ENCODE measurements around the gene CADM2. TPM values are rescaled to one million over a fixed set of nuclear protein-coding genes. Genes with fewer than 3 reads are reported as not detected.
"Not testable (repeated sequence)": the region's sequence is repeated elsewhere in the genome, so short reads cannot be mapped to it uniquely, and the experiment has no call there.

Gene CADM2
- total RNA-seq, 1 donor, result 0.31 TPM

DNA sequence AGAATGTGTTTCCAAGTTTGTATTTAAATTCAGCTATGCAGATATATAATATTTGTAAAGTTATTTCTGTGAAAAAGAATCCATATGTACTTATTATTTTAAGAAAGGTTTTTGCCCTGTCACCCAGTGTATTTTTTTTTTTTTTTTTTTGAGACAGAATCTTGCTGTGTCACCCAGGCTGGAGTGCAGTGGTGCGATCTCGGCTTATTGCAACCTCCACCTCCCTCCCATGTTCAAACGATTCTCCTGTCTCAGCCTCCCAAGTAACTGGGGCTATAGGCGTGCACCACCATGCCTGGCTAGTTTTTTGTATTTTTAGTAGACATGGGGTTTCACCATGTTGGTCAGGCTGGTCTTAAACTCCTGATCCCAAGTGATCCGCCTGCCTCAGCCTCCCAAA is 548.3 kb downstream of the CADM2 start:
- not testable (repeated sequence) for H3K4me1 ChIP-seq (ENCODE audit: insufficient read depth, low read length); H3K9me3 ChIP-seq (ENCODE audit: low read depth, low read length); H3K27me3 ChIP-seq (ENCODE audit: insufficient read depth, low read length); H3K4me3 ChIP-seq (ENCODE audit: low read length)

DNA sequence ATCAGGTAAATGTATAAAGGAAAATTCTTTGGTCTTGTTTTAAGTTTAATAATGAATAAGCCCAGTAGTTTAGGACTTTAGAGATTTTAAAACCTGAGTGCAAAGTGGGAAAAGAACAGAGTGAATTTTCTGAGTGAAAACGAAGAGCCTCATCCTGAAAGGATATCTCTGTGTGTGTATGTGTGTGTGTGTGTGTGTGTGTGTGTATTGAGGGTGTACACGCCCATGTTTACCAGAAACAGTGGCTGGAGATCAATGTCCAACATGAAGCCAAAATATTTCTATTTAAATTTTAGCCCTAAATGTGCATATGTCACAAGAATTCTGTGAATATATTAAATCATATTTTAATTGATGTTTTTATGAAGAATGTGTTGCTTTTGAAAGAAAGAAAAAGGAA is 549.9 kb downstream of the CADM2 start:
- Histone ChIP-seq H3K27me3 (ENCODE audit: insufficient read depth, low read length) (no peaks in the 10 kb centered on the region), H3K9me3 (ENCODE audit: low read depth, low read length) (no peaks in the 10 kb centered on the region), H3K4me1 (ENCODE audit: insufficient read depth, low read length) (no peaks in the 10 kb centered on the region), H3K4me3 (ENCODE audit: low read length) (no peak overlapping the region)

DNA sequence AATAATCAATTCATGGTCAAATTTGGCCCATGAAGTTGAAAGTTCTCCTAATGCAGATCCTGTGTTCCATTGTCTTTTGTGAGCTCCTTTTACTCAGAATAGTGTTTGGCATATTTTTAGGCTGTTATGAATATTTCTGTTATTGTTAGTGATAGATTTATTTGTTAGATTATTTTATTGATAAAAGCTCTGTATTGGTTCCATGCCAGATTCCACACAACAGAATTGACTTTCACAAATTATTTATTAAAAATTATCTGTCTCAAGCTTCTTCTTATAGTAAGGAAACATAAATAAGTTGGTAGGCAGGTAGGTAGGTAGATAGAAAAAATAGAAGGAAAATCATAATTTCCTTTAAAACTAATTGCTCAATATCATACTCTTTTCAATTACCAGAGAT is 557.4 kb downstream of the CADM2 start:
- no peaks in the 10 kb centered on the region for H3K9me3 ChIP-seq (ENCODE audit: low read depth, low read length)
- no peak overlapping the region for H3K4me3 ChIP-seq (ENCODE audit: low read length)
- H3K27me3 ChIP-seq (ENCODE audit: insufficient read depth, low read length), result no peaks in the 10 kb centered on the region
- H3K4me1 ChIP-seq (ENCODE audit: insufficient read depth, low read length), result no peaks in the 10 kb centered on the region

DNA sequence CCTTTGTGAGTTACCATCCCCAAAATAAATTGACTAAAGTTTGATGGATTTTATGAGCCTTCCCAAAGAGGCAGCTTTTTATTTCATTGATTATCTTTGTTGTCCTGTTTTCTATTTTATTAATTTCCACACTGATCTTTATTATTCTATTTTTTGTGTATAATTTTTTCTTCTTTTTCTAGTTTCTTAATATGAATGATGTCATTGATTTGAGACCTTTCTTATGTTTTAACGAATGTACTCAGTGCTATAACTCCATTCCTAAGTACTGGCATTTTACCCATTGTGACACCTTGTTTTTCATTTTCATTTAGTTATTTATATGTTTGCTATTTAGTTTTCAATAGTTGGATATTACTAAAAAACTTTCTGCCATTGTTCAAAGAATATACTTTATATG is 565.3 kb downstream of the CADM2 start:
- H3K4me1 ChIP-seq (ENCODE audit: insufficient read depth, low read length), result no peaks in the 10 kb centered on the region
- H3K4me3 ChIP-seq (ENCODE audit: low read length), result no peak overlapping the region
- H3K9me3 ChIP-seq (ENCODE audit: low read depth, low read length), result no peaks in the 10 kb centered on the region
- no peaks in the 10 kb centered on the region for H3K27me3 ChIP-seq (ENCODE audit: insufficient read depth, low read length)

DNA sequence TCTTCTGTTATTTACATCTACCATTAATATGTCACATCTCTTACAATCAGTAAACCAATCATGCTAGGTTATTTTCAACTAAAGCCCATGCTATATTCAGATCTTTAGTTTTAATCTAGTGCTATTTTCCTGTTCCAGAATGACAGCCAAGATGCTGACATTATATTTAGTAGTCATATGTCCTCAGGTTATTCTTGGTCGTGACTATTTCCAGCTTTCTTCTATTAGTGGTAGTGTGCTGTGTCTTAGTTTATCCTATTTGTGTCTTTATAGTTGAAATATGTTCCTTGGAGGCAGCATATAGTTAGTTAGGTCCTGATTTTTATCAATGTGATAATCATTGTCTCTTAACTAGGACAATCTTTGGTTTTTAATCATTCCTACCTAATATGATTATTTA is 566.5 kb downstream of the CADM2 start:
- Histone ChIP-seq H3K9me3 (ENCODE audit: low read depth, low read length) (no peaks in the 10 kb centered on the region), H3K27me3 (ENCODE audit: insufficient read depth, low read length) (no peaks in the 10 kb centered on the region), H3K4me1 (ENCODE audit: insufficient read depth, low read length) (no peaks in the 10 kb centered on the region), H3K4me3 (ENCODE audit: low read length) (no peak overlapping the region)

DNA sequence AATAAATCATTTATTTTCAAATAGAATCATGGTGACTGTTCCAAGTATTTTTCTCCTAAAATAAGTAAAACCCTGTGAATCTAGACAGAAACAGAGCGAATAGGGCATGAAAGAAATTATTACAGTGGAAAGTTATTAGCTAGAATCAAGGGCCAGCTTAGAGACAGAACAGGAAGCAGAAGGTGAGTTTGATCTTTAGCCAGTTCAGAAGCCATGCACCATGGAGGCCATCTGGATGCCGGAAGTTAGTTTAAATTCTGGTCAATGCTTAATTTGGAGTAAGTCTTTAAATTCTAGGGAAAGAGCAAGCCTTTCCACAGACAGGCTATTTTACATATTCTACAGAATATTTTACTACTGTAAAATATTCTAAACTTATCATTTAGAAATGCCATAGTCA is 574.8 kb downstream of the CADM2 start:
- Histone ChIP-seq H3K9me3 (ENCODE audit: low read depth, low read length) (no peaks in the 10 kb centered on the region), H3K27me3 (ENCODE audit: insufficient read depth, low read length) (no peaks in the 10 kb centered on the region), H3K4me3 (ENCODE audit: low read length) (no peak overlapping the region), H3K4me1 (ENCODE audit: insufficient read depth, low read length) (no peaks in the 10 kb centered on the region)

DNA sequence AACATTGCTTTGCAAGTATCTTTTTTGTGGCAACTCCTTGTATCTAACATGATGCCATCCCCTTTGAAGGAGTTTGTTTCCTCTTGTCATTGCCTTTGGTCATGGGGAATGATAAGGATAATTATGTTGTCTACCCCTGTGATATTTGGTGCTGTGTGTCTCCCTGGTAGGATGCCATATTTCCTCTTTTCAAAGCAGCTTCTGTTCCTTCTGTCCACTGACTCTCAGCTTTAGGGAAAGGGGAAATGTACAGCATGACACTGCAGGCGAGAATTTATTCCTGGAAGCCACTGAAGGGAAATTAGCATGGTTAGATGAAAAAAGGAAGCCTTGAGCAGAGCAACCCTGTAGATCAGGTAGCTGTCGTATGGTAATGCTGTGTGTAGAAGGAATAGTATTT is 576.7 kb downstream of the CADM2 start:
- no peaks in the 10 kb centered on the region for H3K4me1 ChIP-seq (ENCODE audit: insufficient read depth, low read length)
- H3K9me3 ChIP-seq (ENCODE audit: low read depth, low read length), result no peaks in the 10 kb centered on the region
- H3K4me3 ChIP-seq (ENCODE audit: low read length), result no peak overlapping the region
- no peaks in the 10 kb centered on the region for H3K27me3 ChIP-seq (ENCODE audit: insufficient read depth, low read length)

DNA sequence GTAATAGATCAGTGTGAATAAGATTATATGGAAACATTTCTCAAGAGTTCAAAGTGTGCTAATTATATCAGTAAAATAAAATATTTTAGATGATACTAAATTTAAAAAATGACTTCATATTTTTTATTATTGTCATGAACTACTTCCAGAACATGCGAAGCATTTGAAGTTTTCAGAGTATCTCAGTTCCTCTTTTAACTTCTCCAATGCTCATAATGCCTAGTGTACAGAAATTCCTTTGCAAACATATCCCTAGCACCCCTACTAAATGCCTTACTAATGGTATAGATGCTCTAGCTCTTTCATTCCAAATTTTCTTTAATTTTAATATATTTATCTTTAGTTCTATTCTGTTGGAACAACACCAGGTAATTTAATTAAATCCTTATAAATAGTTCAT is 580.4 kb downstream of the CADM2 start:
- no peaks in the 10 kb centered on the region for H3K9me3 ChIP-seq (ENCODE audit: low read depth, low read length)
- H3K4me1 ChIP-seq (ENCODE audit: insufficient read depth, low read length), result no peaks in the 10 kb centered on the region
- H3K27me3 ChIP-seq (ENCODE audit: insufficient read depth, low read length), result no peaks in the 10 kb centered on the region
- H3K4me3 ChIP-seq (ENCODE audit: low read length), result no peak overlapping the region

DNA sequence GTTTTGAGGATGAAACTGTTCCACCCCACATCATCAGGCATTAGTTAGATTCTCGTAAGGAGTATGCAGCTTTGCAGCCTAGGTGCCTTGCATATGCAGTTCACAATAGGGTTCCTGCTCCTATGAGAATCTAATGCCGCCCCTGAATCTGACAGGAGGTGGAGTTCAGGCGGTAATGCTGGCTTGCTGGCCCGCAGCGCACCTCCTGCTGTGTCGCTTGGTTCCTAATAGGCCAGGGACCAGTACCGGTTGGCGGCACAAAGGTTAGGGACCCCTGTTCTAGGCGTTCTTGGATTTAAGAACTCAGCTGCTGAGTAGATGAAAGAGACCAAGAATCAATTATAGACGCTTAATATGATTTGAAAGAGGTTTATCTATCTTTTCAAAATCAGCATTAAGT is 595.4 kb downstream of the CADM2 start:
- Histone ChIP-seq H3K4me1 (ENCODE audit: insufficient read depth, low read length) (no peaks in the 10 kb centered on the region), H3K27me3 (ENCODE audit: insufficient read depth, low read length) (no peaks in the 10 kb centered on the region), H3K4me3 (ENCODE audit: low read length) (no peak overlapping the region), H3K9me3 (ENCODE audit: low read depth, low read length) (no peaks in the 10 kb centered on the region)

DNA sequence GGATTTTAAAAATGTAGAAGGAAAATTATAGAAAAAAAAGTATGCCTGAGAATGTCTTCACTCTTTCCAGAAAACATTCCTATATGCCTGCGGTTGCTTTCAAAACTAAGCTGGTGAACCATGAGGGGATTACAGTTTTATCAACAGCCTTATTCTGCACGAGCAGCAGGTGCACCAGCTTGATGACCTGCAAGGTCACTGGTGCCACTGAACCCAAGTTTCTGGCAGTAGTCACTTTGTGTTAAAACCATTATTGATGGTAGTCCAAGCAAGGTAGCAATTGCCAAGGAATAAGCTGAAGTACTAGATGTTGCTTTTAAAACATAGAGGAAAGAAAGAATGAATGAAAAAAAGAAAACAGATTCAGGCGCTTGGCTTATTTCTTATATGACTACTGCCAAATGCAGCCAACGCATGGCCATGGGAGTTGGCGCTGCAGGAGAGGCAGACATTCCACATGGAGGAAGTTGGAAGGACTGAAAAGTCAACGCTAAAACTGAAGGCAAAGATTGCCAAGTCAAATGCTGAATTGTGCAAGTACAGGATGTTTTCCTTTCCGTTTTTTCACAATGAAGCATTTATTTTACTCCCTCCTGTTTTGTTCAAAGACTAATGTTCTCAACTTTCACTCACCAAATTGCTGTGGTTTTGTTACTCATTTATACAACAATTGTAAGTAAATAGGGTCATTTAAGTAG is 601.4 kb downstream of the CADM2 start:
- Histone ChIP-seq H3K4me3 (ENCODE audit: low read length) (no peak overlapping the region), H3K9me3 (ENCODE audit: low read depth, low read length) (no peaks in the 10 kb centered on the region), H3K27me3 (ENCODE audit: insufficient read depth, low read length) (no peaks in the 10 kb centered on the region), H3K4me1 (ENCODE audit: insufficient read depth, low read length) (no peaks in the 10 kb centered on the region)

DNA sequence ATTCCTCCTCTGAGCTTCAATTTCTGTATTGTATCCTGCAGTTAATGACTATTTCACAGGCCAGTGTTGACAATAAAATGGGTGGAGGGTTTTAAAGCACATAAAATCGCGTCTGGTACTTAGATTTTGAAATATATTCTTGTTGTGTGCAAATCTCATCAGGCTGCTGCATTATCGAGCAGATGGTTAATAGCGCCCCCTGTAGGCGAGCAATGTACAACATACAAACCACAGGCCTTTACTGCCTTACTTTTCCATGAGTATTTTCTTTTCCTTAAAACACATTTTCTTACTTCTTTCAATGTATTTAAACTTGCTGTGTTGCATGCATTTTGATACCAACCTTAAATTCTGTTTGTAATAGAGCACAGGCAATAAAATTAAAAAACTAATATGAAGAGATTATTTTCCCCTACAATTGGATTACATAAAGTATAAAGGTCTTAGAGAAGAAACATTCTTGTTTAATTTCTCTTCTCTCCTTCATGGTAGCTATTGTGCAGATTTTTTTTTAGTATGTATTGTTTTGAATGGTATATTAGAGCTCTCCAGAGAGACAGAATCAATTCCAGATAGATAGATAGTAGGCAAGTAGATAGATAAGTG is 608.4 kb downstream of the CADM2 start:
- Histone ChIP-seq H3K4me3 (ENCODE audit: low read length) (no peak overlapping the region), H3K27me3 (ENCODE audit: insufficient read depth, low read length) (no peaks in the 10 kb centered on the region), H3K9me3 (ENCODE audit: low read depth, low read length) (no peaks in the 10 kb centered on the region), H3K4me1 (ENCODE audit: insufficient read depth, low read length) (no peaks in the 10 kb centered on the region)

DNA sequence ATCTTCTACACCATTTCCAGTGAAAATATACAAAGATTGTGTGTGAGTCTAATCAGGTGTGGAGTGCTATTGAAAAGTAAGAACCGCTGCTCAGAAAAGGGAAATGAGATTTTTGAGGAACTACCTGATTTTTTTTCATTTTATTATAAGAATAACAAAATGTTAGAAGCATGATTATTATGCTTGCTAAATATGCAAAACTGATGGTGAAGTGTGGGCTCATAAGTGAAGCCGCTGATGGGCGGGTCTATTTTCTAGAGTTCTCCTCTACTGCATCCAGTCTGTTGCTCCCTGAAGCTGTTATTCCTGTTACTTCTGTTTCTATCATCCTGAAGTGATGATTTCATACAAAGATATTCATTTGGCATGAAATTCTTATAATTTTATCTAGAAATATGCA is 612.0 kb downstream of the CADM2 start:
- Histone ChIP-seq H3K4me1 (ENCODE audit: insufficient read depth, low read length) (no peaks in the 10 kb centered on the region), H3K4me3 (ENCODE audit: low read length) (no peak overlapping the region), H3K27me3 (ENCODE audit: insufficient read depth, low read length) (no peaks in the 10 kb centered on the region), H3K9me3 (ENCODE audit: low read depth, low read length) (no peaks in the 10 kb centered on the region)

DNA sequence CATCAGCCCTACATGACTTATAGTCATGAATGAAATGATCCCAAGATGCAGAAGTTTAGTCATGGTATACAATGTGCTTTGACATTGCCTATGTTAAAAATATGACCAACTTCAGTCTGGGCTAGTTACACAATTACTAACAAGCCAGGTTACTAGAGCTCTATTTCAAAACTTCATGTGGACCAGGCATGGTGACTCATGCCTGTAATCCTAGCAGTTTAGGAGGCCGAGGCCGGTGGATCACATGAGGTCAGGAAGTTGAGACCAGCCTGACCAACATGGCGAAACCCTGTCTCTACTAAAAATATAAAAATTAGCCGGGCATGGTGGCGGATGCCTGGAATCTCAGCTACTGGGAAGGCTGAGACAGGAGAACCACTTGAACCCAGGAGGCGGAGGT is 613.0 kb downstream of the CADM2 start:
- Histone ChIP-seq H3K4me1 (ENCODE audit: insufficient read depth, low read length) (no peaks in the 10 kb centered on the region), H3K4me3 (ENCODE audit: low read length) (no peak overlapping the region), H3K27me3 (ENCODE audit: insufficient read depth, low read length) (no peaks in the 10 kb centered on the region), H3K9me3 (ENCODE audit: low read depth, low read length) (no peaks in the 10 kb centered on the region)

DNA sequence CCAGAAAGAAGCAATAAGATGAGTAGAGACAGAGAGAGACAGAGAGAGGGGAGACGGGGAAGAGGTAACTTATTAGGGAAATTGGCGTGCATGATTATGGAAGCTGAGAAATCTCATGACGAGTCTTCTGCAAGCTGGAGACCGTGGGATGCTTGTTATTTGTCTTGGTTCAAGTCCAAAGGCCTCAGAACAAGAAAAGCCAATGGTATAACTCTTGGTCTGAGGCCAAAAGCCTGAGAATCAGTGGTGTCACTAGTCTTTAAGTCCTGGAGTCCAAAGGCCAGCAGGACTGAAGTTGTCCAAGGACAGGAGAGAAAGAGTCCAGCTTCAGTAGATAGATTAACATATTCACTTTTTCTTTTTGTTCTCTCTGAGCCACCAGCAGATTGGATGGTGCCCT is 613.6 kb downstream of the CADM2 start:
- H3K4me3 ChIP-seq (ENCODE audit: low read length), result no peak overlapping the region
- no peaks in the 10 kb centered on the region for H3K9me3 ChIP-seq (ENCODE audit: low read depth, low read length)
- no peaks in the 10 kb centered on the region for H3K27me3 ChIP-seq (ENCODE audit: insufficient read depth, low read length)
- no peaks in the 10 kb centered on the region for H3K4me1 ChIP-seq (ENCODE audit: insufficient read depth, low read length)

DNA sequence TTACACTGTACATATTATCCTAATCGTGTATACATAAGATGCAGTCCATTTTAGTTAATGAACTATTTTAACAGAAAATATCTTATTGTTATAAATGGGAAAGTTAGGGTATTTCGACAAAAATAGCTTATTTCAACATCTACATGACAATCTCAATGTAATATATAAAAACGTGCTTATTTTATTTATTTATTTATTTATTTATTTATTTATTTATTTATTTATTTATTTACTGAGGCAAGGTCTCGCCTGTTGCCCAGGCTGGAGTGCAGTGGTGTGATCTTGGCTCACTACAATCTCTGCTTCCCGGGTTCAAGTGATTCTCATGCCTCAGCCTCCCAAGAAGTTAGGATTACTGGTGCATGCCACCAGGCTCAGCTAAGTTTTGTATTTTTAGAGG is 614.2 kb downstream of the CADM2 start:
- Histone ChIP-seq H3K27me3 (ENCODE audit: insufficient read depth, low read length) (no peaks in the 10 kb centered on the region), H3K9me3 (ENCODE audit: low read depth, low read length) (no peaks in the 10 kb centered on the region), H3K4me1 (ENCODE audit: insufficient read depth, low read length) (no peaks in the 10 kb centered on the region), H3K4me3 (ENCODE audit: low read length) (no peak overlapping the region)

DNA sequence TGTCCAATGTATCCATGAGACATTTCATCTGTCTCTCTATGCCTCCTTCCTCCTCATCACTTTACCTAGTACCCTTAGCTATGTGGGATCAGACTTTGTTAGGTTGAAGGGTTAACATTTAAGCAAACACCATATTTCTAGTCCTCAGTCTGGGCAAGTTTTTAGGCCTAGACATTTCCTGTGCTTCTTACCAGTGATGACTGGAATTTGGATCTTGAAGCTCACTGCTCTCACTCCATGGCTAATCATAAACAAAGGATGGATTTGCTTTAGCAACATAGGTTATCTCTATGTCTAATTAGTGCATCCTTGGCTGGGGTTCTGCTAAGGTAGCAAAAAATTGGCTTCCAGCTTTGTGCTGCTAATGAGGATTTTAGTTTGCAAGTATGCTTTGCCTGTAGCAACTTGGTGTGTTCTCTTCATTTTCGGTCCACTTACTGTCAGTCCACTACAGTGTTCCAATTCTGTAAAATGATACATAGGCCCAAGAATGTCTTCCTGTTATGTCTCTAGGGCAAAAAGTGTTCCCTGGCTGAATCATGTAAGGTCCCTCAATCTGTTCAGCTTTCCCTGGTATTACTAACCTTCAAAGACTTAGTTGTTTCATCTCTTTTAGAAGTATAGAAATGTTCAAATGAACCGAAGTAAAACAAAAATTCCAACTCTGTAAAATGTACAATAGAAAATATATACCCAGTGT is 615.4 kb downstream of the CADM2 start:
- H3K4me1 ChIP-seq (ENCODE audit: insufficient read depth, low read length), result no peaks in the 10 kb centered on the region
- H3K4me3 ChIP-seq (ENCODE audit: low read length), result no peak overlapping the region
- H3K9me3 ChIP-seq (ENCODE audit: low read depth, low read length), result no peaks in the 10 kb centered on the region
- no peaks in the 10 kb centered on the region for H3K27me3 ChIP-seq (ENCODE audit: insufficient read depth, low read length)
